HG03469 (cell line): Measurements from ENCODE around the gene RFLNA.
"Not testable (repeated sequence)": the region's sequence is repeated elsewhere in the genome, so short reads cannot be mapped to it uniquely, and the experiment has no call there.

ENCODE experiments used
- ATAC-seq: cut with Tn5 transposase; IDR thresholded peaks from one replicate; pipeline ENCODE4 v1.9.1; 2021; ENCODE audit warnings: mild to moderate bottlenecking, moderate library complexity, moderate number of reproducible peaks; ENCODE audit not compliant: unreplicated experiment

Gene RFLNA

GRCh38 chr12:124318278-124319020 lies 23.6 kb downstream of the RFLNA start:
- ATAC-seq, result no peak

GRCh38 chr12:124319368-124320050 lies 24.6 kb downstream of the RFLNA start:
- ATAC-seq, result no peak

GRCh38 chr12:124321040-124321481 lies 26.2 kb downstream of the RFLNA start:
- peak; percentile 74 for ATAC-seq

GRCh38 chr12:124321556-124322270 lies 26.8 kb downstream of the RFLNA start:
- ATAC-seq, result no peak

- ATAC-seq, result no peak
These were observed 27.5 kb downstream of the RFLNA start for GRCh38 chr12:124322271-124322998.

- ATAC-seq, result not testable (repeated sequence)
These were observed 28.1 kb downstream of the RFLNA start for GRCh38 chr12:124322999-124323328.

GRCh38 chr12:124323771-124324530 lies 29.1 kb downstream of the RFLNA start:
- no peak for ATAC-seq

GRCh38 chr12:124324803-124325705 lies 30.2 kb downstream of the RFLNA start:
- ATAC-seq, result no peak

GRCh38 chr12:124326104-124326503 lies 31.2 kb downstream of the RFLNA start:
- ATAC-seq, result no peak

GRCh38 chr12:124326871-124327270 lies 32.0 kb downstream of the RFLNA start:
- ATAC-seq, result no peak

GRCh38 chr12:124327362-124328043 lies 32.6 kb downstream of the RFLNA start:
- ATAC-seq, result no peak

- no peak for ATAC-seq
These were observed 33.2 kb downstream of the RFLNA start for GRCh38 chr12:124328116-124328515.

GRCh38 chr12:124328636-124329035 lies 33.7 kb downstream of the RFLNA start:
- ATAC-seq, result no peak

GRCh38 chr12:124332058-124332672 lies 37.3 kb downstream of the RFLNA start:
- ATAC-seq, result no peak

GRCh38 chr12:124332900-124333299 lies 38.0 kb downstream of the RFLNA start:
- no peak for ATAC-seq

GRCh38 chr12:124333724-124334123 lies 38.8 kb downstream of the RFLNA start:
- no peak for ATAC-seq

GRCh38 chr12:124334266-124334665 lies 39.4 kb downstream of the RFLNA start:
- no peak for ATAC-seq

GRCh38 chr12:124334976-124335375 lies 40.1 kb downstream of the RFLNA start:
- ATAC-seq, result no peak
